ENCODE data around the gene CD300LF.

CD300LF gene

GRCh38 chr17:74746376-74746775, 33.7 kb upstream of the CD300LF start:
- no peak for DNase-seq (ENCODE audit: low read depth in 4 of 4, low spot score in 1 of 4)

- DNase-seq (ENCODE audit: low read depth in 4 of 4, low spot score in 1 of 4), result no peak
Observed at GRCh38 chr17:74745548-74746177, 32.9 kb upstream of the CD300LF start.

- DNase-seq (ENCODE audit: low read depth in 4 of 4, low spot score in 1 of 4), result peak; percentile 68 to 80 (median 72)
Observed at GRCh38 chr17:74744714-74745547, 32.2 kb upstream of the CD300LF start.

GRCh38 chr17:74744349-74744713, 31.6 kb upstream of the CD300LF start:
- DNase-seq (ENCODE audit: low read depth in 4 of 4, low spot score in 1 of 4), result no peak

- DNase-seq (ENCODE audit: low read depth in 4 of 4, low spot score in 1 of 4), result no peak
Observed at GRCh38 chr17:74743755-74744154, 31.0 kb upstream of the CD300LF start.

- DNase-seq (ENCODE audit: low read depth in 4 of 4, low spot score in 1 of 4), result no peak
Observed at GRCh38 chr17:74742978-74743545, 30.3 kb upstream of the CD300LF start.

GRCh38 chr17:74742153-74742515, 29.4 kb upstream of the CD300LF start:
- DNase-seq (ENCODE audit: low read depth in 4 of 4, low spot score in 1 of 4), result no peak

- DNase-seq (ENCODE audit: low read depth in 4 of 4, low spot score in 1 of 4), result no peak
Observed at GRCh38 chr17:74740641-74741387, 28.1 kb upstream of the CD300LF start.

GRCh38 chr17:74740173-74740572, 27.4 kb upstream of the CD300LF start:
- DNase-seq (ENCODE audit: low read depth in 4 of 4, low spot score in 1 of 4), result no peak

GRCh38 chr17:74739227-74739831, 26.6 kb upstream of the CD300LF start:
- DNase-seq (ENCODE audit: low read depth in 4 of 4, low spot score in 1 of 4), result no peak

- peak in 1 of 4 experiments; percentile 58 for DNase-seq (ENCODE audit: low read depth in 4 of 4, low spot score in 1 of 4)
Observed at GRCh38 chr17:74738051-74738996, 25.6 kb upstream of the CD300LF start.

GRCh38 chr17:74737299-74738050, 24.8 kb upstream of the CD300LF start:
- no peak for DNase-seq (ENCODE audit: low read depth in 4 of 4, low spot score in 1 of 4)

GRCh38 chr17:74736513-74737298, 24.0 kb upstream of the CD300LF start, which contains the start of gene RAB37:
Gene RAB37 (plus strand): TSS chr17:74737256. CDS start chr17:74737273, 17 bp downstream.
- no peak for DNase-seq (ENCODE audit: low read depth in 4 of 4, low spot score in 1 of 4)

- no peak for DNase-seq (ENCODE audit: low read depth in 4 of 4, low spot score in 1 of 4)
Observed at GRCh38 chr17:74734256-74734655, 21.5 kb upstream of the CD300LF start.

GRCh38 chr17:74733365-74734122, 20.8 kb upstream of the CD300LF start:
- DNase-seq (ENCODE audit: low read depth in 4 of 4, low spot score in 1 of 4), result no peak

- DNase-seq (ENCODE audit: low read depth in 4 of 4, low spot score in 1 of 4), result no peak
Observed at GRCh38 chr17:74732042-74732867, 19.5 kb upstream of the CD300LF start.

GRCh38 chr17:74731347-74731605, 18.6 kb upstream of the CD300LF start:
- DNase-seq (ENCODE audit: low read depth in 4 of 4, low spot score in 1 of 4), result no peak
